GM12865 (cell line): Measurements from ENCODE around the gene CLSTN1.
"Not testable (repeated sequence)": the region's sequence is repeated elsewhere in the genome, so short reads cannot be mapped to it uniquely, and the experiment has no call there.

Source experiments
- DNase-seq: peaks from one replicate; pipeline ENCODE4 v3.0.0; 2010; ENCODE audit warnings: low read depth
- H3K4me3 ChIP-seq: 2 replicates; pipeline ENCODE4 v1.5.1; 2011; ENCODE audit warnings: mild to moderate bottlenecking, low read depth, low read length, control low read depth
- CTCF ChIP-seq: IDR thresholded peaks from 2 replicates; pipeline ENCODE4 v1.5.1; 2011; ENCODE audit warnings: low read length, control low read depth, low read depth, inconsistent platforms; ENCODE audit not compliant: insufficient read depth; ENCODE audit errors: missing control alignments

Gene CLSTN1

GRCh38 chr1:9764550-9764949 lies 59.2 kb downstream of the CLSTN1 start:
- H3K4me3 ChIP-seq = no peak overlapping the region
- no peak for TF ChIP-seq CTCF
- no peak for DNase-seq

- no peak for DNase-seq
- H3K4me3 ChIP-seq = no peak overlapping the region
- TF ChIP-seq CTCF = no peak
Measured at GRCh38 chr1:9763914-9764313, 59.9 kb downstream of the CLSTN1 start.

- H3K4me3 ChIP-seq = not testable (repeated sequence)
Measured at GRCh38 chr1:9762446-9762845, 61.3 kb downstream of the CLSTN1 start.

GRCh38 chr1:9761855-9762254 lies 61.9 kb downstream of the CLSTN1 start:
- no peak for DNase-seq
- TF ChIP-seq CTCF = no peak
- H3K4me3 ChIP-seq = no peak overlapping the region

More at GRCh38 chr1:9762446-9762845, 61.3 kb downstream of the CLSTN1 start:
- not testable (repeated sequence) for DNase-seq

- H3K4me3 ChIP-seq = no peak overlapping the region
- DNase-seq = no peak
- no peak for TF ChIP-seq CTCF
Measured at GRCh38 chr1:9760824-9761223, 62.9 kb downstream of the CLSTN1 start.

DNA sequence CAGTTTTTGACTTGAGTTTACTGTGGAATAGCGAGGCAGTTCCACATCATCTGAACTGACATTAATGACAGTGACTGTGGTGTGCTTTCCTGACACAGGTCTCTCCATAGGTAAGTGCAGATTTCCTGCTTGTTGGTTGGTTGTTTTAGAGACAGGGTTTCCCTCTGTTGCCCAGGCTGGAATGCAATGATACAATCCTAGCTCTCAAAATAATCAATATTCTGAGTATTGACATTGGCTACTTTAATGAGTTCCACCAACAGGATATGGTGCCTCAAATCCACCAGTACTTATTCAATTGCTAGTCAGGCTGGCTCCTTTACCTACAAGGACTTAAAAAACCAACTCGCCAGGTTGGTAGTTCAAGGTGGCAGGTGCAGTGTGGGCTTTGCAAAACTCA lies 63.8 kb downstream of the CLSTN1 start:
- no peak for DNase-seq
- no peak for TF ChIP-seq CTCF
- no peak overlapping the region for H3K4me3 ChIP-seq

DNA sequence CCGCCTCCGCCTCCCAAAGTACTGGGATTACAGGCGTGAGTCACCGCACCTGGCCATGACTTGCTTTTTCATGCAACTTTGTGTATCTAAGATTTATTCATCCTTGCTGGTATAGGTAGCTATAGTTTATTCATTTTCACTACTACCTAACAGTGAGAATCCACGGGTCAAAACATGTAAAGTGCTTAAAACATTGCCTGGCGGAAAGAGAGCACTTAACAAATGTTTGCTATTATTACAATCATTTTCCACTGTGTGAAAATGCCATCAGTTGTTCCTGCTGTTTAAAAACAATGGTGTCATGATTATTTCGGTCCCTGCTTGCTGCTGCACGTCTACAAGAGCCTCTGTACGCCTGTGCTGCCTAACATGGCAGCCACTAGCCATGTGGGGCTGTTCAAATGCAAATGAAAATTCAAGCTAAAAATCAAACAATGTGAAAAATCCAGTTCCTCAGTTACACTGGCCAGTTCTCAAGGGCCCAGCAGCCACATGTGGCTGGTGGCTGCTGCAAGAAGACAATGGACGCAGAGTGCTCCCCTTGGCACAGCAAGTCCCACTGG lies 65.1 kb downstream of the CLSTN1 start:
- no peak overlapping the region for H3K4me3 ChIP-seq
- no peak for DNase-seq
- TF ChIP-seq CTCF = no peak

DNA sequence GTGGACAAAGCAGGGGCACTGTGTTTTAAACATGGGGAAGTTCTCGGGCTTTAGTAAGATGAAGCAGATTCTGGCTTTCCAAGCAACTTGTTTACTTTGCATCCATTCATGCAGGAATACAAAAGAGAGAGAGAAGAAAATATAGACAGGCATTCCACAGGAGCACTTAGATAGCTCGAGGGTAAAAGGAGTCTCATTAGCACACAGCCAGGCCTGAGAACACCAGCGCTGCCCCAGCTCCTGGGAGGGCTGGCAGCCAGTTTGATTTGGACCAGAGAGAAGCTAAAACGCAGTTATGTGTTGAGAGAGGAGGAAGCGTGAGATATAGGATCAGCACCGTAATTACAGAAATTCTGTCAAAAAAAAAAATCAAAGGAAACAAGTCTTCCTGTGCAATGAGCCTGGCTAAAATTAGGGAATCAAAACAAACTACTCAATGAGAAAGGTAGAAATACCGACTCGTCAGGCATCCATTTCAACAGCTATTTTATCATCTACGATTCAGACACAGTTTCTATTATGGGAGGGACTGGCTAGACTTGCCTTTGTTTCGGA lies 68.2 kb downstream of the CLSTN1 start:
- no peak for TF ChIP-seq CTCF
- no peak overlapping the region for H3K4me3 ChIP-seq
- no peak for DNase-seq
